Activated CD8-positive, alpha-beta memory T cell treated with anti-CD3 and anti-CD28 coated beads for 36 hours (primary cell): Measurements from ENCODE around the gene MOV10. TPM values are rescaled to one million over a fixed set of nuclear protein-coding genes. Genes with fewer than 3 reads are reported as not detected.
"Not testable (repeated sequence)": the region's sequence is repeated elsewhere in the genome, so short reads cannot be mapped to it uniquely, and the experiment has no call there.

Source experiments
- CTCF ChIA-PET: fragments of 350-600 bp; sonication (Branson Sonifier 250); formaldehyde crosslinking; loops from one replicate; lab custom pipeline; 2021; ENCODE audit warnings: antibody characterized with exemption; lab: Charles Lee
- POLR2A ChIA-PET: fragments of 350-600 bp; sonication (Branson Sonifier 250); formaldehyde crosslinking; loops from one replicate; lab custom pipeline; 2021; ENCODE audit warnings: antibody characterized with exemption; lab: Charles Lee
- total RNA-seq, 2 experiments: library from RNA; stranded (reverse); gene quantifications; one replicate each; pipeline ENCODE4 v1.2.3, GENCODE V29; 2021

MOV10 gene
- total RNA-seq, 2 experiments from 2014 or later = 38.1 to 40.4 TPM

DNA sequence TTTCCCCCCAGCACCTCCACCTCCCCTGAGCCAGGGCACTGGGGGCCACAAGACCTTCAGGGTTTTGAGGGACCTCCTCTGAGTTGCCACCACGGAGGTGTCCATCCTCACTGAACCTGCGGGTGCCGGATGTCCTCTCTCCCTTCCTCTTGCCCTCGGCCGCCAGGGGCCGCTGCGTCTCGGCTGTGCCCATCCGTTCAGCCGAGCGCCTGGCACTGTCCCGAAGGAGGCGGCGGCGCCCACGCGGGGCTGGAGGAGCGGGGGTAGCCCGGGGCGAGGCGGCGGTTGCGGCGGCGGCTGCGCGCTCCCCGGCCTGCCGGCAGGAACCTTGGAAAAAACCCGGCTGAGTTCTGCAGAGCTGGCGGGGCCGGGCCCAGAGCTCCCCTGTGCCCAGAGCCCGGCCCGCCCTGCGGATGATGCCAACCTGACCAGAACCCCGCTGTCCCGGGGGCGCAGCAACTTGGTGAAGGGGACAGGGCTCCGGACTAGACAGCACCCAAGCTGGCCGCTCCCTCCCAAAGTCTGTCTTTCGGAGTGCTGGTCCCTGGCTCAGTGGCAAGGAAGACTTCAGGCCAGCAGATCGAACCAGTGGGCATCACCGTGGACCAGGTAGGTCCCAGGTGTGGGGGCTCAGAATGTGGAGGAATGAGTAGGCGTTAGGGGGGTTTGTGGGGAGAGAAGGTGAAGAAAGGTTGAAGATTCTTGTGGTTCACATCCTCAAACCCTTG, 44.4 kb downstream of the MOV10 start:
- ChIA-PET POLR2A (no interaction called here), CTCF (interaction anchor here (0.6 to 5.5 kb wide), 15 partner anchors 9 to 354 kb away, joined by 3 to 37 read pairs (median 5); partner anchors contain the start of gene LRIG2)

DNA sequence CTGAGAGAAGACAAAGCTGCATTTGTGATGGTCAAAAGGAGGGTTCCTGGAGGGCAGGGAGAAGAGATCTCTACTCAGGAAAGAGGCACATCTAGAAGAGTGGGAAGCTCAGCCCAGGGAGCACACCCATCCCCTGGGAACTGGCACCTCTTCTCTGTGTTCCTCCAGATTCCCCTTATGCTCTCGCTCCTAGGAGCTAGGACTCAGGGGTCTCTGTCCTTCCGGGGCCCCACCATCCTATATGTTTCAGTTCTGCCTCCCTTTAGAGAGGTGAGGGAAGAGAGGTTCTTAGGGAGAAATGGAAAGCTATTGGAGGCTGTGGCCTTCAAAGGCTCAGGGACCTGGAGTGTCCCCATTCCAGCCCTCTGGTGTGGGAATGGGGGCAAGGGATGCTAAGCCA, 45.2 kb downstream of the MOV10 start:
- CTCF ChIA-PET = interaction anchor here (1.3 to 2.5 kb wide), 7 partner anchors 16 to 160 kb away, joined by 3 to 19 read pairs (median 6); no protein-coding TSS in a partner anchor
- POLR2A ChIA-PET = no interaction called here

GRCh38 chr1:112720800-112721199, 46.3 kb downstream of the MOV10 start:
- ChIA-PET POLR2A (interaction anchor here (1.2 kb wide), 1 partner anchor 352 kb away, joined by 3 read pairs; the partner anchor contains the start of gene LRIG2), CTCF (interaction anchor here (1.3 to 2.5 kb wide), 2 partner anchors 83 to 91 kb away, joined by 3 to 19 read pairs; no protein-coding TSS in a partner anchor)

DNA sequence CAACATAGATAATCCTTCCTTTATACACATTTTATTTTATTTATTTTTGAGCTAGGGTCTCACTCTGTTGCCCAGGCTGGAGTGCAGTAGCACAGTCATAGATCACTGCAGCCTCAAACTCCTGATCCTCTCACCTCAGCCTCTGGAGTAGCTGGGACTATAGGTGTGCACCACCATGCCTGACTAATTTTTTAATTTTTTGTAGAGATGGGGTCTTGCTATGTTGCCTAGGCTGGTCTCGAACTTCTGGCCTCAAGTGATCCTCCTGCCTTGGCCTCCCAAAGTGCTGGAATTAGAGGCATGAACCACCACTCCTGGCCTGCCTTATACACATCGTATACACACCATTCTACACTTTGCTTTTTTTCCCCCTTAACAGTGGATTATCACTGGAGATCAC, 46.8 kb downstream of the MOV10 start:
- POLR2A ChIA-PET = interaction anchor here (1.2 kb wide), 1 partner anchor 352 kb away, joined by 3 read pairs; the partner anchor contains the start of gene LRIG2
- CTCF ChIA-PET = interaction anchor here (2.5 kb wide), 1 partner anchor 83 kb away, joined by 19 read pairs; no protein-coding TSS in a partner anchor

DNA sequence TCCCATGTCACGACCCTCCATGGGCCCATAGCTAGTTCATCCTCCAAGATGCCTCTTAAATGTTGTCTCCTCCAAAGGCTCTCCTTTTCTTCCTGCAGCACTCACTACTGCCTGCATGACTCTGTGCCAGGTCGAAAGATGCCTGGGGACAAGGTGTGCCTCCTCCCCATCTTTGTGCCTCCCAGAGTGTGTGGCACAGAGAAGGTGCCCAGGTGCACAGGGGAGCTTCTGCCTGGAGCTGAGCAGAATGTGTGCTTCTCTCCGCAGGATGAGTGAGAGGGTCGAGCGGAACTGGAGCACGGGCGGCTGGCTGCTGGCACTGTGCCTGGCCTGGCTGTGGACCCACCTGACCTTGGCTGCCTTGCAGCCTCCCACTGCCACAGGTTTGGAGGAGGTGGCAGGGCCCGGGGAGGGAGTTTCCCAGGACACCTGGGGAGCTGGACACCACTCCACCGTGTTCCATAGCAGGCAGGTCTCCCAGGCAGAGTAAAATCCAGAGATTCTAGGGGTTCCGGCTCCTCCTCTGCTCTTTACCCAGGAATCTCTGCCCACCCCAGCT, 47.6 kb downstream of the MOV10 start:
- POLR2A ChIA-PET = no interaction called here
- CTCF ChIA-PET = interaction anchor here (2.5 kb wide), 1 partner anchor 82 kb away, joined by 19 read pairs; no protein-coding TSS in a partner anchor

GRCh38 chr1:112722601-112723510, 48.4 kb downstream of the MOV10 start:
- CTCF ChIA-PET = interaction anchor here (1.3 kb wide), 1 partner anchor 81 kb away, joined by 9 read pairs; no protein-coding TSS in a partner anchor
- POLR2A ChIA-PET = no interaction called here

- POLR2A ChIA-PET = no interaction called here
- CTCF ChIA-PET = interaction anchor here (1.3 kb wide), 1 partner anchor 81 kb away, joined by 9 read pairs; no protein-coding TSS in a partner anchor
These were observed 49.0 kb downstream of the MOV10 start for GRCh38 chr1:112723511-112723839.

DNA sequence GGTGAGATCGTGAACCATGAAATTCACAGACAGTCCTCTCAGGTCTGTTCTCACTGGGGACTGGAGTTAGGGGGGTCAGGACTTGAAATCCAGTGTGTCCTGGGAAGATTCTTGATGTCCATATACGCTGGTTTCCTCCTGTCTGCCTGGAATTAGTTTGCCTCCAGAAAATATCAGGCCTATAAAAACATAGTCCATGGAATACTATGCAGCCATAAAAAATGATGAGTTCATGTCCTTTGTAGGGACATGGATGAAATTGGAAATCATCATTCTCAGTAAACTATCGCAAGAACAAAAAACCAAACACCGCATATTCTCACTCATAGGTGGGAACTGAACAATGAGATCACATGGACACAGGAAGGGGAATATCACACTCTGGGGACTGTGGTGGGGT, 49.8 kb downstream of the MOV10 start:
- CTCF ChIA-PET, POLR2A ChIA-PET: not testable (repeated sequence)

DNA sequence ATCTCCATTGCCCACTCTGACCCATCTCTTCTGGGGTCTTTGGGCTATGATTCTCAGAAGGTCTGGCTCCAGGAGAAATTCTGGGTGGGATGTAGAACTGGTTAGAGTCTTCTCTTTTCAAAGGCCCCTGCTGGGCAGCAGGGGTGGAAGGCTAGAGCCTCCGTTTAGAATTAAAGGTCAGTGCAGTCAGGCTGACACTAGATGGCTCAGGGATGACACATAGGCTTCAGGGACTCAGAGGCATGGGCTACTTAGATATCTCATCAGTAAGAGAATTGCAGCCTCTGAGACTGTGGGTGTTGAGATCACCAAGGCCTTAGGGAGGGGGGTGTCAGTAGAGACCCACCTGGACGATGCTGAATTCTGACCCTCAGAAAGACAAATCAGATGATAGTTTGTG, 53.3 kb downstream of the MOV10 start:
- CTCF ChIA-PET = no interaction called here
- POLR2A ChIA-PET = no interaction called here

- POLR2A ChIA-PET, CTCF ChIA-PET: not testable (repeated sequence)
These were observed 54.0 kb downstream of the MOV10 start for GRCh38 chr1:112728306-112728971.

- CTCF ChIA-PET, POLR2A ChIA-PET: not testable (repeated sequence)
These were observed 54.6 kb downstream of the MOV10 start for GRCh38 chr1:112729011-112729410.

DNA sequence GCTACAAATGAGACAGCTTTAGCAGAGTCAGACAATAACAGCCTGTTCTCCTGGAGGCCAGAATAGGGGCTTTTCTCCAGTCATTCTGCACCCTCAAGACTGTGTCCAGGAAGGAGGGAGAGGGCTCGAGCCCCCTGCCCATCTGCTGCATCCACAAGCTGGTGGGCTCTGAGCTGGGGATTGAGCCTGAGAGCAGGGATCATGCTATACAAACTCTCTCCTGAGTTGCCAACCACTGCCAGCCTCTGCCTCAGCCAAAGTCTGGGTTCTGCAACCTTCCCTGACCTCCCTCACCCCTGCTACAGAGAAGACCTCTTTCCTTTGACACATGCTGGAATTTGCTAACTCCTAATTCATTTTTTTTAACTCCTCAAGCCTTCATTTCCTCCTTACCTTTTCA, 55.5 kb downstream of the MOV10 start:
- POLR2A ChIA-PET = no interaction called here
- CTCF ChIA-PET = interaction anchor here (1.2 kb wide), 1 partner anchor 11 kb away, joined by 3 read pairs; a partner anchor contains a TSS

DNA sequence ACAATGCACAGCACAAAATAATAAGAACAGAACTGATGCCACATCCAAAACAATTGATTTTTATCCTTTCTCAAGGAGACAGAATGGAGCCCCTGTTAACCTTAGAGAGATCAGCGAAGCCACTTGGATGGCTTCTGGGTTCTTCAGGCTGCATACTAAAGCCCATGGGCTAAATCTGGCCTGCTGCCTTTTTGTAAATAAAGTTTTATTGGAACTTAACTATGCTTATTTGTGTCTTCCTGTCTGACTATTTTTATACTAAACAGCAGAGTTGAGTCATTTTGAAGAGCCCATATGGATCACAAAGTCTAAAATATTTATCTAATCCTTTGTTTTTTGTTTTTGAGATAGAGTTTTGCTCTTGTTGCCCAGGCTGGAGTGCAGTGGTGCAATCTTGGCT, 57.0 kb downstream of the MOV10 start:
- POLR2A ChIA-PET = no interaction called here
- CTCF ChIA-PET = no interaction called here

- CTCF ChIA-PET = interaction anchor here (1.9 kb wide), 1 partner anchor 17 kb away, joined by 6 read pairs; a partner anchor contains a TSS
- POLR2A ChIA-PET = no interaction called here
These were observed 61.3 kb downstream of the MOV10 start for GRCh38 chr1:112735752-112736151.

- ChIA-PET POLR2A (no interaction called here), CTCF (no interaction called here)
These were observed 63.1 kb downstream of the MOV10 start for GRCh38 chr1:112737573-112737972.

- POLR2A ChIA-PET = no interaction called here
- CTCF ChIA-PET = interaction anchor here (0.8 to 1.0 kb wide), 2 partner anchors 24 to 313 kb away, joined by 3 read pairs; a partner anchor contains a TSS
These were observed 68.9 kb downstream of the MOV10 start for GRCh38 chr1:112743174-112744008.

DNA sequence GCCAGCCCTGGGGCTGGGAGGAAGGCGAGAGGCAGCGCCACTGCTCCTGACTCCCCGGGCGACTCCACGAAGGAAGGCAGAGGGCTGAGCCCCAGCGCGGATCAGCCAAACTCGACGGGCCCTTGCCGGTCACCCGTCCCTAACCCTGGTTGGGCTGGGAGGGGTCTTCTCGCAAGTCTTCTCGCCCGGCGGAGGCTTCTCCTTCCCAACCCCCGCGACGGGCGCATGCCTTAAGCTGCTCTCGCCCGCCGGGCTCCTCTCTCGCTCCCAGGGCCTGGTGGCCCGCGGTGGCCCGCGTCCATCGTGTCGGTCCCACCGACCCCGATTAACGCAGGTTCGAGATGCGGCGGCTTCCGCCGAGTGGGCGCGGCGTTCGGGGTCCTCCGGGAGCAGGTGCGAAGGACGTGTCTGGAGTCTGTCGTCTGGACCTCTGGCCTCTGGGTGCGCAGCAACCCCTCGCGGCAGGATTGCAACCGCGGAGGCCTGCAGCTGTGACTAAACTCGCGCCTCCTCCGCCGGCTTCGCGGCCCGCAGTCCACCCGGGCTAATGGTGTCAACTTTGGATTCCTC, 69.6 kb downstream of the MOV10 start:
- ChIA-PET POLR2A (no interaction called here), CTCF (interaction anchor here (0.7 to 1.0 kb wide), 4 partner anchors 25 to 312 kb away, joined by 3 to 4 read pairs (median 3); a partner anchor contains a TSS)

GRCh38 chr1:112748396-112748795, 73.9 kb downstream of the MOV10 start:
- ChIA-PET CTCF (no interaction called here), POLR2A (no interaction called here)
